SK-N-SH (cell line): ENCODE results near the gene STRIP2.
"Not testable (repeated sequence)": the region's sequence is repeated elsewhere in the genome, so short reads cannot be mapped to it uniquely, and the experiment has no call there.

Experiments used
- CTCF ChIP-seq: fragments of 200-600 bp; sonication (generic); IDR thresholded peaks from 2 replicates; pipeline ENCODE4 v1.6.1; 2017; ENCODE audit warnings: antibody characterized with exemption, mild to moderate bottlenecking, moderate library complexity
- NRF1 ChIP-seq: IDR thresholded peaks from 2 replicates; pipeline ENCODE4 v1.6.1; 2012; ENCODE audit warnings: low read depth, mild to moderate bottlenecking, low read length

DNA sequence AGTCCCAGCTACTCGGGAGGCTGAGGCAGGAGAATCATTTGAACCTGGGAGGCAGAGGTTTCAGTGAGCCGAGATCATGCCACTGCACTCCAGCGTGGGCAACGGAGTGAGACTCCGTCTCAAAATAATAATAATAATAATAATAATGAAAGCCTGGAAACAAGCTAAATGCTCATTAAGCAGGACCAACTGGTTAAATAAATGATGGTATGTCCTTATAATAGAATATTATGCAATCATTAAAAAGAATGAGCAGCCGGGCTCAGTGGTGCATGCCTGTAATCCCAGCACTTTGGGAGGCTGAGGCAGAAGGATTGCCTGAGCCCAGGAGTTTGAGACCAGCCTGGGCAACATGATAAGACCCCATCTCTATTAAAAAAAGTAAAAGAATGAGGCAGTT, 47.1 kb downstream of the STRIP2 start:
- TF ChIP-seq NRF1, CTCF: not testable (repeated sequence)
